HG03175 (cell line): ENCODE results near the gene DBNDD2.

ENCODE experiments used
- ATAC-seq: cut with Tn5 transposase; IDR thresholded peaks from one replicate; pipeline ENCODE4 v1.9.1; 2021; ENCODE audit warnings: mild to moderate bottlenecking, moderate library complexity; ENCODE audit not compliant: unreplicated experiment

Gene DBNDD2

GRCh38 chr20:45448270-45448669 lies 40.2 kb downstream of the DBNDD2 start:
- ATAC-seq = no peak

GRCh38 chr20:45449528-45449927 lies 41.4 kb downstream of the DBNDD2 start:
- ATAC-seq = no peak

- ATAC-seq = no peak
These were observed 42.2 kb downstream of the DBNDD2 start for GRCh38 chr20:45450097-45450818.

GRCh38 chr20:45452238-45452637 lies 44.1 kb downstream of the DBNDD2 start:
- ATAC-seq = no peak

- no peak for ATAC-seq
These were observed 44.9 kb downstream of the DBNDD2 start for GRCh38 chr20:45452772-45453691.

- ATAC-seq = no peak
These were observed 48.5 kb downstream of the DBNDD2 start for GRCh38 chr20:45456632-45457031.

GRCh38 chr20:45459606-45460005 lies 51.5 kb downstream of the DBNDD2 start:
- no peak for ATAC-seq
